HG03521 (cell line): Measurements from ENCODE around the gene RFX2.
"Not testable (repeated sequence)": the region's sequence is repeated elsewhere in the genome, so short reads cannot be mapped to it uniquely, and the experiment has no call there.

Experiments used
- ATAC-seq: cut with Tn5 transposase; IDR thresholded peaks from one replicate; pipeline ENCODE4 v1.9.1; 2021; ENCODE audit warnings: mild to moderate bottlenecking, moderate library complexity; ENCODE audit not compliant: unreplicated experiment

Gene RFX2

GRCh38 chr19:6110360-6110977, at the start of gene RFX2:
TSS of gene RFX2 (minus strand) at chr19:6110500. CDS start at chr19:6047496, 63,004 bp downstream.
- peak; percentile 91 for ATAC-seq

GRCh38 chr19:6156033-6156432, 45.7 kb upstream of the RFX2 start:
- ATAC-seq, result no peak

GRCh38 chr19:6150289-6150688, 40.0 kb upstream of the RFX2 start:
- no peak for ATAC-seq

- no peak for ATAC-seq
These were observed 30.9 kb upstream of the RFX2 start for GRCh38 chr19:6141217-6141616.

GRCh38 chr19:6138511-6138910, 28.2 kb upstream of the RFX2 start:
- no peak for ATAC-seq

- no peak for ATAC-seq
These were observed 27.8 kb upstream of the RFX2 start for GRCh38 chr19:6138066-6138465.

GRCh38 chr19:6133231-6133630, 22.9 kb upstream of the RFX2 start:
- ATAC-seq, result no peak

GRCh38 chr19:6132482-6132881, 22.2 kb upstream of the RFX2 start:
- ATAC-seq, result no peak

- ATAC-seq, result no peak
These were observed 17.5 kb upstream of the RFX2 start for GRCh38 chr19:6127716-6128335.

GRCh38 chr19:6126335-6126974, 16.2 kb upstream of the RFX2 start:
- ATAC-seq, result no peak

- no peak for ATAC-seq
These were observed 15.3 kb upstream of the RFX2 start for GRCh38 chr19:6125571-6125989.

GRCh38 chr19:6119031-6119430, 8.7 kb upstream of the RFX2 start:
- ATAC-seq, result no peak

- no peak for ATAC-seq
These were observed 7.7 kb upstream of the RFX2 start for GRCh38 chr19:6118043-6118442.

GRCh38 chr19:6117534-6117933, 7.2 kb upstream of the RFX2 start:
- ATAC-seq, result no peak

- no peak for ATAC-seq
These were observed 6.6 kb upstream of the RFX2 start for GRCh38 chr19:6116749-6117430.

GRCh38 chr19:6115992-6116391, 5.7 kb upstream of the RFX2 start:
- ATAC-seq, result no peak

- ATAC-seq, result no peak
These were observed 3.4 kb upstream of the RFX2 start for GRCh38 chr19:6113616-6114188.

GRCh38 chr19:6109947-6110346, 353 bp downstream of the RFX2 start:
- no peak for ATAC-seq

- ATAC-seq, result no peak
These were observed 1.3 kb downstream of the RFX2 start for GRCh38 chr19:6108721-6109633.

GRCh38 chr19:6106643-6107294, 3.5 kb downstream of the RFX2 start:
- ATAC-seq, result not testable (repeated sequence)
